ENCODE data around the gene FAR1.
"Not testable (repeated sequence)": the region's sequence is repeated elsewhere in the genome, so short reads cannot be mapped to it uniquely, and the experiment has no call there.

The FAR1 gene

GRCh38 chr11:13702071-13702470 lies 33.6 kb downstream of the FAR1 start:
- no peak for DNase-seq (ENCODE audit: low read depth in 2 of 2, low spot score in 1 of 2)

GRCh38 chr11:13705710-13706109 lies 37.2 kb downstream of the FAR1 start:
- DNase-seq (ENCODE audit: low read depth in 2 of 2, low spot score in 1 of 2) = no peak

GRCh38 chr11:13713982-13714381 lies 45.5 kb downstream of the FAR1 start:
- no peak for DNase-seq (ENCODE audit: low read depth in 2 of 2, low spot score in 1 of 2)

GRCh38 chr11:13717331-13717730 lies 48.9 kb downstream of the FAR1 start:
- DNase-seq (ENCODE audit: low read depth in 2 of 2, low spot score in 1 of 2) = no peak

- no peak for DNase-seq (ENCODE audit: low read depth in 2 of 2, low spot score in 1 of 2)
These were observed 49.9 kb downstream of the FAR1 start for GRCh38 chr11:13718394-13718793.

- no peak for DNase-seq (ENCODE audit: low read depth in 2 of 2, low spot score in 1 of 2)
These were observed 52.5 kb downstream of the FAR1 start for GRCh38 chr11:13720940-13721339.

DNA sequence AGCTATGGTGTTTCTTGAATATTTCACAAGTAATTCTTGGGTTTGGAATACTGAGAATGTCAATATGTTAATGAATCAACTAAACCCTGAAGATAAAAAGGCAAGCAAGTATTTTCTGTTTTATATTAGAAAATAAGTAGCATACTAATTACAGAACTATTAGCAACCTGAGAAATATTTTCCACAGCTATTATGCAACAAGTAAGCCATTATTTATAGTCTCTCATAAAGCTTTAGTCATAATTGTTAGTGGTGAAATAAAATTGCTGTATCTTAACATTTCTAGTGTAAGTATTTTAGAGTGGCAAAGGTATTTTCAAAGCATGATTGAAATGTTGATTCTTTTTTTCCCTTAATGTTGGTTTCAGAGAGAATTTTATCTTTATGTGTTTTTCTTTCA lies 53.3 kb downstream of the FAR1 start:
- DNase-seq (ENCODE audit: low read depth in 2 of 2, low spot score in 1 of 2) = no peak

GRCh38 chr11:13726456-13726855 lies 58.0 kb downstream of the FAR1 start:
- DNase-seq (ENCODE audit: low read depth in 2 of 2, low spot score in 1 of 2) = no peak

- DNase-seq (ENCODE audit: low read depth in 2 of 2, low spot score in 1 of 2) = no peak
These were observed 59.6 kb downstream of the FAR1 start for GRCh38 chr11:13728076-13728475.

DNA sequence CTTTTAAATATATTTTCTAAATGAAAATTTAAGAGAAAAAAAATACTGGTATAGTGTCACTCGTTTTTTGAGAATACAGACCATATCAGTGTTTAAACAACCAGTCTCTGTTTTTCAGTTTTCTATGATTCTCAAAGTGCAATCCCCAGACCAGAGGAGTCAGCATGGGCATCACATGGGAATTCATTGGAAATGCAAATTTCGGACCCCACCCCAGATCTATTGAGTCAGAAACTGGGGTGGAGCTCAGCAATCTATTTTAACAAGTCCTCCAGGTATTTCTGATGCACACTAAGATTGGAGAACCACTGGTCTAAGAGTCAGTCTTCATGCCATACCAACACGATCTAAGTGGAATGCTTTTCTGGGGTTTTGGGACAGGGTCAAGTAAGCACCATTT lies 66.1 kb downstream of the FAR1 start:
- DNase-seq (ENCODE audit: low read depth in 2 of 2, low spot score in 1 of 2) = no peak

DNA sequence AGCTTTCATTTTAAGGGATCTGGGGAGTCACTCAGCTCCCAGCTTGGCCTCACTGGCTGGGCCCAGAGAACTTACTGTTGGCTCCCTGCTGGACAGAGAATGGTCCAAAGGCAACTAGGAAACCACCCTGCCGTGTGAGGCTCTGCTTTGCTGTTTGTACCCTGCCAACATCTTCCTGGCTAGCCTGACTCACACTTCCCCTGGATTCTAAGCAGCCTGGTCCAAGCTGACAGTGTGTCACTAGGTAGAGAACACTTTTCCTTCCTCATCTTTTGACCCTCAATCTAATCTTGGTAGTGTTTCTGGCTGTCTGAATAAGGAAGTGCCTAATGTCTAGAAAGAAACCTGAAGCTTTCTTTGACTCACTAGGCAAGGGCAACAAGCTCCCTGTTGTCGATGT lies 76.7 kb downstream of the FAR1 start:
- DNase-seq (ENCODE audit: low read depth in 2 of 2, low spot score in 1 of 2) = no peak

- DNase-seq (ENCODE audit: low read depth in 2 of 2, low spot score in 1 of 2) = not testable (repeated sequence)
These were observed 84.8 kb downstream of the FAR1 start for GRCh38 chr11:13753316-13753715.

- no peak for DNase-seq (ENCODE audit: low read depth in 2 of 2, low spot score in 1 of 2)
These were observed 90.6 kb downstream of the FAR1 start for GRCh38 chr11:13759050-13759449.

DNA sequence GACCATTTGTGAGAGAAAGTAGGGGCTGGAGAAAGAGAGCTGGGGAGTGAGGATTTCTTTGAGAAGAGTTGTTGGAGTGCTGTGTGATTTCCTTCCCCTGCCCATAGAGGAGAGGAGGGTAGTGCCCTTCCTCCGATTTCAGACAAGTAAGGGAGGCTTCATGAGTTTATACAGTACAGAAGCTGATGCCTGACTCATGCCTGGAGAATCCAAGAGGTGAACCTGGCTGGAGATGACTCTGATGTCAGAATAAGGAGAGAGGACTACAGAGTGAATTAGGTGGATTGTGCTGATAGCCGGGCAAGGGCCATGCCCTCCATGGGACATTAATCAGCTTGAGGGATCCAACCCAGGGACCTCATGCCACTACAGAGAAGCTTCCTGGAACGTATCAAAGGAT lies 91.6 kb downstream of the FAR1 start:
- no peak for DNase-seq (ENCODE audit: low read depth in 2 of 2, low spot score in 1 of 2)

GRCh38 chr11:13761250-13761649 lies 92.8 kb downstream of the FAR1 start:
- no peak for DNase-seq (ENCODE audit: low read depth in 2 of 2, low spot score in 1 of 2)

DNA sequence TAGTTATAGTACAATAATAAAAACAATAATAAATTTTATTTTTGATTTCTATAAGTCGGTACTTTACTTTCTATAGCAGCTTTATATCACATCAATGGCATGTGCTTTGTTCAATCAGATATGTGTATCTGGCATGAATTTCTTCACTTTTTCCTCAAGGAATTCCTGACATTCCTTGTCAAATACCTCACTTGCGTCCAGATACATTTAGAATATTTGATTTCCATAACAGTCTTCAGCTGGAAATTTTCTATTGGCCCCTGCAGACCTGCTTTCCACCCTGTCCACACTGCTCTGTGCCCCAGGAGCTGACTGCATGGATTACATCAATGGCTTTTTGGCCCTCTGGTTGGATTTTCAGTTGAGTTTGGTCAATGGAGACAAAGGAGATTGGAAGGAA lies 93.2 kb downstream of the FAR1 start:
- no peak for DNase-seq (ENCODE audit: low read depth in 2 of 2, low spot score in 1 of 2)

DNA sequence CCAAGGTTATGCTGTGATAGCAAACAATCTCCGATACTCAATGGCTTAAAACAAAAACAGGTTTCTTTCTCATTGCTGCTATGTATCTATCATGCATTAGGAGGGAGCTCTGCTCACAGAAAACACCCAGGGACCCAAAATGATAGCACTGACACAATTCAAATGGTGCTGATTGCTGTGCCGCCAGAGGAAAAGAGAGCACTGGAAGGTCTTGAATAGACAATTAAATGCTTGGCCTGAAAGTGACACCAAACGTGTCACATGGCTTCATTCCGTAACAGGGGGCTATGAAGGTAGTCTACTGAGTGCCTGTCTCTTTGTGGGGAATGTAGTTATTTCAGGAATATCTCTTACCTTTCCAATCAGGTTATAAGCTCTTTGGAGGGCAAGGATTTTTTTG lies 94.2 kb downstream of the FAR1 start:
- no peak for DNase-seq (ENCODE audit: low read depth in 2 of 2, low spot score in 1 of 2)

DNA sequence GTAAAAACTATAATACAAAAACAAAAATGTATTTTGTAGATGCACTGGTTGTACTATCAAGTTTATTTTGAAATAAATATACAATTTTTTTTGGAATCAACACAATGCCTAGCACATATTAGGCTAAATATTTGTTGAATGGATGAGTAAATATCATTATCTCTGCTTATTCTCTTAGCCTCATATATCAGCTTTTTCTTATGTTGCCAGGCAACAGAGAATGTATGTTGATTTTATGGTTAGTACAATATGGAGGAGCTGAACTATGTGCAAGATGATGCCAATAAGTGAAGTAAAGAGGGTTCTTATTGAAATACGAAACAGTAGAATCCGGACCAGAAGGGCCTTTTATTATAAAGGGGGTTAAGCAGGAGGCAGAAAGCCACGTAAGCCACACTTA lies 94.9 kb downstream of the FAR1 start:
- DNase-seq (ENCODE audit: low read depth in 2 of 2, low spot score in 1 of 2) = no peak

DNA sequence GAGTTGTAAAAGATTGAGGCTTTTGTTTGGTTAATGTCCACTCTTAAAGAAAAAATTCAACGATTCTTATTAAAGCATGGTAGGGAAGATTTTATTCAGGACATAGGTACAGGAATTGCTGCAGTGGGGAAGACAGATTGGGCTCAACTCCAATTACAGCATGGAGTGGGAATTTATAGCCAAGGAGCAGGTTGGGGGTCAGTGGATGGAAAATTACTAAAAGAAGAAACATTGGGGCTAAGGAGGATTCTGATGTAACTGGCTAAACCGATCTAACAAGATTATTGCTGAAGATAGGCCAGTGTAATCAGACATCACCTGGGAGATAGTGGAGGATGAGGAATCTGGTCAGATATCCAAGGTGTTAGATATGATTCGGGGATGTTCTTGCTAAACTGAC lies 97.4 kb downstream of the FAR1 start:
- no peak for DNase-seq (ENCODE audit: low read depth in 2 of 2, low spot score in 1 of 2)

- no peak for DNase-seq (ENCODE audit: low read depth in 2 of 2, low spot score in 1 of 2)
These were observed 99.0 kb downstream of the FAR1 start for GRCh38 chr11:13767471-13767870.

DNA sequence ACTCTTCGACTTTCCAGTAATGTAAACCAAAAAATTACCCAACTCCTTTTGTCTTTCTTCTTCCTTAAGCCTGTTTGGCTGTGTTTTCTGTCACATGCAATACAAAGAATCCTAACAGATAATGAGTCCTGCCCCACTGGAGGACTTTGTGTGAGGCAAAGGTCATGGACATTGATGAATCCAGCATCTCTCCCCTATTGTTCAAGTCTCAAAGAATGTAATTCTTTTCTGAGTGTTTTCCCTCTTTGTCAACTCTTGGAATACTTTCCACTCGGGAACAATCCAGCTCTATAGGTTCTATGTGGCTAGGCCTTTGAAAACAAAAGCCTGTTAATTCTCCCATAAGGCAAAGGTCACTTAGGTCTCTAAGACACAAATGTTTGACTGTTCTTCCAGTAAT lies 100.7 kb downstream of the FAR1 start:
- no peak for DNase-seq (ENCODE audit: low read depth in 2 of 2, low spot score in 1 of 2)

DNA sequence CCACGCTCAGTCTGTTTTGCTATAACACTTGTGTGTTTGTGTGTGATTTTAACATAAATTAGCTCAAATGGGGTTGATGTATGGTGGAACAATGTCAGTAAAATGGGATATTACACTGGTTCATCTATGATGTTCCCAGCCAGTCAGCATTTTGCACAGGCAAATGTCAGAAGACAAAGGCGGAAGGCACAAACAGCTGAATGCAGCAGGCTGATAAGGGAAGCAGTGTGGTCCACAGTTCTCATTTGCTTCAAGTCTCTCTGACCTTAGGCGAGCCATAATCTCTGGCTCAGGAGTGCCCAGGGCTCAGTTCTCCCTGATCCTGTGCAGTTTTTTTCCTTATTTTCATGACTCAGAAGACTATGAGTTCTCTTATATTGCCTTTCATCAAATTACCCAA lies 102.7 kb downstream of the FAR1 start:
- no peak for DNase-seq (ENCODE audit: low read depth in 2 of 2, low spot score in 1 of 2)

DNA sequence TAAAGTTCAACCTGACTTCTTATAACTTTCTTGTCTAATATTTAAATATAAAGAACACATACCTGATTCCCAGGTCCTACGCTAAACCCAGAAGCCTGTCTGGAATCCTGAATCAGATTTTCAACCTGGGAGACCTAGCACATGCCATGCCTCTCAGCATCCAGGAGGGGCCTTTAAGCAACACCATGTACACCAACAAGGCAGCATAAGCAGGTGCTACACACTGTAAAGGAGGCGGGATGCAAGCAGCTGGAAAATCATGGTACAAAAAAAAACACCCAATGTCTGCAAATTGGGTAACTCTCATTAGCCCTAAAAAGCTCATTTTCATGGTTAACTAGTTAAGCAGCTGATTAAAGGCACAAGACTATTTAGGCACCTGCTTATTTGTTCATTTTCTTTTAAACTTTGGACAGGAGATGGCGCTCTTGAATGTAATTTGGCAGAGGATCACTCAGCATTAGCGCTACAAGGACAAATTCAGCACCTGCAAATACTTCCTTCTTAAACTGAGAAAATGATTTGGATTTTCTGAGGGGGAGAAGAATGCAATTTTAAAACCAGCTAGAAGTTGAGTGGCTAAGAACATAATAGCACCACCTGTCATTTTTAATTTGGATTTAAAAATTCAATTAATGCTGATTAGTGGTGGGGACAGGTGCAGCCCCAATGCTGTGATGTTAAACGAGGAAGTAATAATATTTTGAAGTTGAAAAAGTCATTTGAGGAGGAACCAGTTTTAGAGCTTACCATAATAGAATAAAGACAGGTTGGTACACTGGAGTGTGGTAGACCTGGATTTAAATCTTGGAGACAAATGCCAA lies 104.0 kb downstream of the FAR1 start:
- DNase-seq (ENCODE audit: low read depth in 2 of 2, low spot score in 1 of 2) = no peak

Measured in stimulated activated CD8-positive, alpha-beta memory T cell treated with anti-CD3 and anti-CD28 coated beads, Interleukin-4, amount 100 ng/mL, for 1 hour (primary cell).